NAMALWA (cell line): Measurements from ENCODE around the gene MYBPH.

Experiments
- DNase-seq: peaks from one replicate; pipeline ENCODE4 v3.0.0-alpha.2; 2015; ENCODE audit warnings: low spot score

MYBPH gene

GRCh38 chr1:203200916-203201315 lies 25.3 kb upstream of the MYBPH start:
- no peak for DNase-seq

GRCh38 chr1:203199816-203200571 lies 24.4 kb upstream of the MYBPH start:
- no peak for DNase-seq

- no peak for DNase-seq
Observed at GRCh38 chr1:203199481-203199815, 23.8 kb upstream of the MYBPH start.

- no peak for DNase-seq
Observed at GRCh38 chr1:203199002-203199401, 23.4 kb upstream of the MYBPH start.

- DNase-seq: no peak
Observed at GRCh38 chr1:203197625-203198024, 22.0 kb upstream of the MYBPH start.

GRCh38 chr1:203196371-203196770 lies 20.7 kb upstream of the MYBPH start:
- DNase-seq: no peak

GRCh38 chr1:203190949-203191348 lies 15.3 kb upstream of the MYBPH start:
- no peak for DNase-seq

- no peak for DNase-seq
Observed at GRCh38 chr1:203189951-203190352, 14.3 kb upstream of the MYBPH start.

GRCh38 chr1:203188686-203189232 lies 13.1 kb upstream of the MYBPH start:
- DNase-seq: no peak

GRCh38 chr1:203187689-203188264 lies 12.2 kb upstream of the MYBPH start:
- no peak for DNase-seq

GRCh38 chr1:203187304-203187685 lies 11.7 kb upstream of the MYBPH start:
- DNase-seq: no peak

GRCh38 chr1:203186446-203187303 lies 11.0 kb upstream of the MYBPH start, which contains the start of gene CHI3L1:
CHI3L1 (minus strand) TSS chr1:203186704; CDS start chr1:203186623, 81 bp downstream.
- no peak for DNase-seq

GRCh38 chr1:203186091-203186445 lies 10.4 kb upstream of the MYBPH start:
- DNase-seq: no peak

- DNase-seq: no peak
Observed at GRCh38 chr1:203185585-203185984, 10.0 kb upstream of the MYBPH start.

- no peak for DNase-seq
Observed at GRCh38 chr1:203185061-203185461, 9.4 kb upstream of the MYBPH start.

GRCh38 chr1:203184467-203184866 lies 8.8 kb upstream of the MYBPH start:
- DNase-seq: no peak

- no peak for DNase-seq
Observed at GRCh38 chr1:203183828-203184227, 8.2 kb upstream of the MYBPH start.

- no peak for DNase-seq
Observed at GRCh38 chr1:203182387-203182953, 6.8 kb upstream of the MYBPH start.

- DNase-seq: no peak
Observed at GRCh38 chr1:203181586-203182386, 6.2 kb upstream of the MYBPH start.

GRCh38 chr1:203180611-203181330 lies 5.1 kb upstream of the MYBPH start:
- no peak for DNase-seq

GRCh38 chr1:203179667-203180005 lies 4.0 kb upstream of the MYBPH start:
- no peak for DNase-seq
